ENCODE measurements around the gene XRCC5. TPM values are rescaled to one million over a fixed set of nuclear protein-coding genes. Genes with fewer than 3 reads are reported as not detected.

Gene XRCC5
- total and polyA plus RNA-seq, 2 of the 8 experiments (the other 6 are each of a cell fraction or from before 2014, with no cell fraction given), result 308 to 644 TPM

- no peak for TF ChIP-seq EGR1 (IDR thresholded peaks at IDR 0.05; ENCODE audit: borderline replicate concordance, low read depth, low read length)
- TF ChIP-seq RFX5 (IDR thresholded peaks at IDR 0.05; ENCODE audit: borderline replicate concordance, low read depth, low read length), result no peak
- no peak for TF ChIP-seq RXRA (IDR thresholded peaks at IDR 0.05; ENCODE audit: insufficient read depth, low read depth, low read length)
- no peak for TF ChIP-seq ASH2L (IDR thresholded peaks at IDR 0.05; ENCODE audit: low read length)
These were observed 1.8 kb upstream of the XRCC5 start (continued) for GRCh38 chr2:216107320-216107719.

Data from H1 (cell line).